Neural progenitor cell (in vitro differentiated cells): ENCODE data around the gene ZNF419. TPM values are rescaled to one million over a fixed set of nuclear protein-coding genes. Genes with fewer than 3 reads are reported as not detected.

Experiments used
- DNase-seq: peaks from one replicate; pipeline ENCODE4 v3.0.0-alpha.2; 2016; ENCODE audit warnings: low spot score
- H2AFZ ChIP-seq: fragments of 200-600 bp; sonication (generic); replicated peaks from 2 replicates; pipeline ENCODE4 v1.6.1; 2016; ENCODE audit warnings: antibody characterized with exemption
- H3F3A ChIP-seq: fragments of 200-600 bp; sonication (generic); 2 replicates; pipeline ENCODE4 v1.6.1; 2016; ENCODE audit warnings: antibody characterized with exemption, low read depth
- H3K27ac ChIP-seq: fragments of 200-600 bp; sonication (generic); 2 replicates; pipeline ENCODE4 v1.5.1; 2016; ENCODE audit warnings: mild to moderate bottlenecking
- H3K27me3 ChIP-seq: fragments of 200-600 bp; sonication (generic); 2 replicates; pipeline ENCODE4 v1.6.1; 2016; ENCODE audit warnings: mild to moderate bottlenecking, moderate library complexity
- H3K36me3 ChIP-seq: fragments of 200-600 bp; sonication (generic); 2 replicates; pipeline ENCODE4 v1.5.1; 2016
- H3K4me1 ChIP-seq: fragments of 200-600 bp; sonication (generic); 2 replicates; pipeline ENCODE4 v1.6.1; 2016; ENCODE audit warnings: mixed run types
- H3K4me2 ChIP-seq: fragments of 200-600 bp; sonication (generic); 2 replicates; pipeline ENCODE4 v1.6.1; 2016
- H3K4me3 ChIP-seq: fragments of 200-600 bp; sonication (generic); 2 replicates; pipeline ENCODE4 v1.5.1; 2016
- H3K79me2 ChIP-seq: fragments of 200-600 bp; sonication (generic); 2 replicates; pipeline ENCODE4 v1.6.1; 2016; ENCODE audit warnings: low read depth
- H3K9ac ChIP-seq: fragments of 200-600 bp; sonication (generic); 2 replicates; pipeline ENCODE4 v1.6.1; 2016
- H3K9me3 ChIP-seq: fragments of 200-600 bp; sonication (generic); 2 replicates; pipeline ENCODE4 v1.5.1; 2016; ENCODE audit warnings: low read depth
- H4K20me1 ChIP-seq: fragments of 200-600 bp; sonication (generic); 2 replicates; pipeline ENCODE4 v1.6.1; 2016; ENCODE audit warnings: low read depth
- H3K27ac Mint-ChIP-seq: 3 replicates; pipeline ENCODE4 v1.8.0; 2021; ENCODE audit warnings: mixed read lengths
- H3K27me3 Mint-ChIP-seq: 2 replicates; pipeline ENCODE4 v1.8.0; 2022; ENCODE audit warnings: low read depth, mild to moderate bottlenecking, inconsistent platforms, moderate library complexity, mixed read lengths; ENCODE audit not compliant: insufficient read depth
- H3K36me3 Mint-ChIP-seq: 3 replicates; pipeline ENCODE4 v1.8.0; 2021; ENCODE audit warnings: mixed read lengths
- H3K4me1 Mint-ChIP-seq: 3 replicates; pipeline ENCODE4 v1.8.0; 2021; ENCODE audit warnings: mixed read lengths
- H3K4me3 Mint-ChIP-seq: 3 replicates; pipeline ENCODE4 v1.8.0; 2021; ENCODE audit warnings: mild to moderate bottlenecking, moderate library complexity, mixed read lengths
- H3K9me3 Mint-ChIP-seq: 3 replicates; pipeline ENCODE4 v1.8.0; 2020; ENCODE audit warnings: mixed read lengths
- CTCF ChIP-seq: fragments of 200-600 bp; sonication (generic); IDR thresholded peaks from 2 replicates; pipeline ENCODE4 v1.5.1; 2017; ENCODE audit warnings: antibody characterized with exemption, mild to moderate bottlenecking
- EZH2 ChIP-seq: fragments of 200-600 bp; sonication (generic); IDR thresholded peaks from 2 replicates; pipeline ENCODE4 v1.6.1; 2017; ENCODE audit warnings: antibody characterized with exemption, mild to moderate bottlenecking, moderate library complexity
- EZH2phosphoT487 ChIP-seq: fragments of 200-600 bp; sonication (generic); IDR thresholded peaks from 2 replicates; pipeline ENCODE4 v1.6.1; 2017; ENCODE audit warnings: antibody characterized with exemption
- total RNA-seq: library from RNA; depleted of rRNA; stranded (reverse); fragments of >200 nt; gene quantifications from 2 replicates; pipeline ENCODE4 v1.2.3, GENCODE V29; 2015; ENCODE audit warnings: low replicate concordance

ZNF419 gene
- total RNA-seq, 1 donor from 2014 or later: 25.6 TPM

GRCh38 chr19:57441979-57442752, 45.4 kb upstream of the ZNF419 start:
- H3K27me3 Mint-ChIP-seq: peaks cover 3% of the 10 kb centered on the region
- H3K4me1 Mint-ChIP-seq: no peaks in the 10 kb centered on the region
- H3K36me3 ChIP-seq: peaks cover 4% of the 10 kb centered on the region
- H3K27ac ChIP-seq: no peak overlapping the region
- no peaks in the 10 kb centered on the region for H3K27me3 ChIP-seq
- peaks cover 48% of the 10 kb centered on the region for H3K79me2 ChIP-seq
- H2AFZ ChIP-seq: no peak overlapping the region
- no peak for TF ChIP-seq EZH2phosphoT487
- no peak for TF ChIP-seq EZH2
- TF ChIP-seq CTCF: no peak
- H3K4me3 ChIP-seq: no peak overlapping the region
- no peak overlapping the region for H3K4me3 Mint-ChIP-seq
- H3K27ac Mint-ChIP-seq: no peak overlapping the region
- no peak overlapping the region for H3K4me2 ChIP-seq
- peaks cover 4% of the 10 kb centered on the region for H4K20me1 ChIP-seq
- DNase-seq: no peak
- no peaks in the 10 kb centered on the region for H3F3A ChIP-seq
- H3K9ac ChIP-seq: no peak overlapping the region
- no peaks in the 10 kb centered on the region for H3K9me3 ChIP-seq
- H3K36me3 Mint-ChIP-seq: peaks cover 79% of the 10 kb centered on the region
- H3K9me3 Mint-ChIP-seq: peaks cover 77% of the 10 kb centered on the region
- H3K4me1 ChIP-seq: no peaks in the 10 kb centered on the region

- Histone ChIP-seq H3F3A (no peaks in the 10 kb centered on the region), H3K4me1 (no peaks in the 10 kb centered on the region), H3K9me3 (no peaks in the 10 kb centered on the region), H4K20me1 (peaks cover 4% of the 10 kb centered on the region), H3K27ac (no peak overlapping the region), H3K79me2 (peaks cover 38% of the 10 kb centered on the region), H3K4me3 (no peak overlapping the region), H3K9ac (no peak overlapping the region), H2AFZ (no peak overlapping the region), H3K36me3 (peaks cover 4% of the 10 kb centered on the region), H3K27me3 (no peaks in the 10 kb centered on the region), H3K4me2 (no peak overlapping the region)
- peaks cover 3% of the 10 kb centered on the region for H3K27me3 Mint-ChIP-seq
- TF ChIP-seq EZH2phosphoT487 (no peak), CTCF (no peak), EZH2 (no peak)
- DNase-seq: no peak
- H3K4me3 Mint-ChIP-seq: no peak overlapping the region
- peaks cover 75% of the 10 kb centered on the region for H3K9me3 Mint-ChIP-seq
- no peaks in the 10 kb centered on the region for H3K4me1 Mint-ChIP-seq
- H3K27ac Mint-ChIP-seq: no peak overlapping the region
- peaks cover 76% of the 10 kb centered on the region for H3K36me3 Mint-ChIP-seq
Observed at GRCh38 chr19:57443121-57443696, 44.3 kb upstream of the ZNF419 start.

GRCh38 chr19:57452307-57452706, 35.2 kb upstream of the ZNF419 start:
- H3K4me1 Mint-ChIP-seq: no peaks in the 10 kb centered on the region
- H3K36me3 Mint-ChIP-seq: peaks cover 41% of the 10 kb centered on the region

More at GRCh38 chr19:57452307-57452706, 35.2 kb upstream of the ZNF419 start:
- DNase-seq: no peak
- no peak overlapping the region for H3K27ac Mint-ChIP-seq
- no peak overlapping the region for H3K4me3 Mint-ChIP-seq
- H3F3A ChIP-seq: no peaks in the 10 kb centered on the region
- no peaks in the 10 kb centered on the region for H4K20me1 ChIP-seq
- no peak overlapping the region for H3K9ac ChIP-seq
- no peak overlapping the region for H3K27ac ChIP-seq
- no peaks in the 10 kb centered on the region for H3K27me3 Mint-ChIP-seq
- no peaks in the 10 kb centered on the region for H3K4me1 ChIP-seq
- TF ChIP-seq CTCF (no peak), EZH2 (no peak), EZH2phosphoT487 (no peak)
- H3K79me2 ChIP-seq: no peaks in the 10 kb centered on the region
- no peak overlapping the region for H3K4me3 ChIP-seq
- H3K9me3 ChIP-seq: no peaks in the 10 kb centered on the region
- H3K4me2 ChIP-seq: no peak overlapping the region
- H3K9me3 Mint-ChIP-seq: peaks cover 55% of the 10 kb centered on the region
- no peaks in the 10 kb centered on the region for H3K27me3 ChIP-seq
- no peaks in the 10 kb centered on the region for H3K36me3 ChIP-seq
- H2AFZ ChIP-seq: no peak overlapping the region
